SK-N-MC (cell line): ENCODE measurements around the gene UBE2G1.

Experiments used
- DNase-seq: peaks from one replicate; pipeline ENCODE4 v3.0.0-alpha.2; 2011; ENCODE audit warnings: low read depth, low spot score
- H3K27ac ChIP-seq: fragments of 200-600 bp; sonication (generic); 2 replicates; pipeline ENCODE4 v1.5.1; 2016; ENCODE audit warnings: mixed run types
- H3K36me3 ChIP-seq: fragments of 200-600 bp; sonication (generic); 2 replicates; pipeline ENCODE4 v1.6.1; 2017; ENCODE audit warnings: antibody characterized with exemption, low read length, mixed read lengths; ENCODE audit not compliant: insufficient read depth
- H3K4me3 ChIP-seq: fragments of 200-600 bp; sonication (generic); 2 replicates; pipeline ENCODE4 v1.5.1; 2016
- H3K9ac ChIP-seq: fragments of 200-600 bp; sonication (generic); 2 replicates; pipeline ENCODE4 v1.8.0; 2017; ENCODE audit warnings: mixed run types, mixed read lengths; ENCODE audit not compliant: insufficient read length
- H3K9me3 ChIP-seq: fragments of 200-600 bp; sonication (generic); 2 replicates; pipeline ENCODE4 v1.6.1; 2017; ENCODE audit warnings: low read depth, mild to moderate bottlenecking, antibody characterized with exemption, low read length, moderate library complexity, mixed read lengths
- EZH2 ChIP-seq: fragments of 200-600 bp; sonication (generic); IDR thresholded peaks from one replicate; pipeline ENCODE4 v1.6.1; 2017; ENCODE audit warnings: antibody characterized with exemption
- FOXP2 ChIP-seq: optimal IDR thresholded peaks from 2 replicates; pipeline ENCODE3; 2011; ENCODE audit warnings: mild to moderate bottlenecking, moderate library complexity; ENCODE audit not compliant: insufficient read depth; ENCODE audit errors: extremely low read length, control extremely low read depth
- POLR2AphosphoS5 ChIP-seq: IDR thresholded peaks from 2 replicates; pipeline ENCODE4 v1.6.1; 2012; ENCODE audit warnings: mild to moderate bottlenecking, low read depth, low read length, borderline replicate concordance

The UBE2G1 gene

GRCh38 chr17:4319221-4319620 lies 47.3 kb downstream of the UBE2G1 start:
- Histone ChIP-seq H3K4me3 (no peak overlapping the region), H3K27ac (peak overlapping the region; percentile 45; the same call in 1 of the 2 replicates), H3K36me3 (peaks cover 8% of the 10 kb centered on the region), H3K9ac (no peak overlapping the region), H3K9me3 (no peaks in the 10 kb centered on the region)
- DNase-seq, result no peak
- TF ChIP-seq FOXP2 (no peak), EZH2 (no peak), POLR2AphosphoS5 (no peak)

GRCh38 chr17:4318596-4318995 lies 47.9 kb downstream of the UBE2G1 start:
- no peaks in the 10 kb centered on the region for H3K9me3 ChIP-seq
- peaks cover 8% of the 10 kb centered on the region for H3K36me3 ChIP-seq
- H3K9ac ChIP-seq, result peak overlapping the region; percentile 37
- peak overlapping the region; percentile 32; the same call in 1 of the 2 replicates for H3K4me3 ChIP-seq
- DNase-seq, result no peak
- TF ChIP-seq POLR2AphosphoS5 (no peak), EZH2 (no peak), FOXP2 (no peak)
- peak overlapping the region; percentile 45 for H3K27ac ChIP-seq

DNA sequence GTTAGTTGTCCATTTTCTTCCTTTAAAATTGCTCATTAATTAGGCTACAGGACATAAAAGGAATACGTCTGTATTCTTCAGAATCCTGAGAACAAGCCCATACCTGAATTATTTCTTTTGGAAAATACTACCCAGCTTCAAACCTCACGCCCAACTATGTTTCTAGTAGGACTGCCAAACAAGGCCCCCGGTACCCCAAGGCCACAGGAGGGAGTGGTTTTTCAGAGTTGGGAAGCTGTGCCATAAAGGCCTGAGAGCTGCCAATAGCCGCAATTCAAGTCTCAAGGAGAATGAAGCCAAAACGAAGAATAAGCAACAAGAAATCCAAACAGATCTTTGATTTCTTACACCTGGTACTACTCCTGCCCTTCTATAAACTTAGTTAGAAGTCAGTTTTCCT lies 48.3 kb downstream of the UBE2G1 start:
- no peaks in the 10 kb centered on the region for H3K9me3 ChIP-seq
- H3K9ac ChIP-seq, result no peak overlapping the region
- no peak for DNase-seq
- H3K4me3 ChIP-seq, result peak overlapping the region; percentile 32; the same call in 1 of the 2 replicates
- H3K27ac ChIP-seq, result peak overlapping the region; percentile 45
- peaks cover 8% of the 10 kb centered on the region for H3K36me3 ChIP-seq
- TF ChIP-seq POLR2AphosphoS5, result no peak
- TF ChIP-seq FOXP2, result no peak
- TF ChIP-seq EZH2, result no peak

DNA sequence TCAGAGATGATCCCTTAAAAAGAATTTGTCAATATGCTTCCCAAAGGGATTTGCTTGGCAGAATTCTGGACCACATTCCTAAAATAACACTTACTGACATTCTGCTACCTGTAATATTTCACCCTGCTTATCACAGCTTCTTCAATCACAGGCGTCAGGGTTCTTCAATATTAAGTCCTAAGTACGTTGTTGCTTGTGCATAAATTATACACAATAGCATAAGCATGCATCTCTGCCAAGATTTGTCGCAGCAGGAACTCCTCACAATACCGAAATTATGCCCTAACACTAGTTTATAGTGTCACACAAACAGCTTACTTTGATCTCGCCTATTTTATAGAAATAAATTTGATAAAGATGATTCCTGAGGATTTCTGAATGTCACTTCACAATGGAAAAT lies 48.9 kb downstream of the UBE2G1 start:
- TF ChIP-seq POLR2AphosphoS5 (no peak), FOXP2 (no peak), EZH2 (no peak)
- peaks cover 3% of the 10 kb centered on the region; the same call in 1 of the 2 replicates for H3K36me3 ChIP-seq
- peak overlapping the region; percentile 45; the same call in 1 of the 2 replicates for H3K27ac ChIP-seq
- H3K9ac ChIP-seq, result no peak overlapping the region
- no peak for DNase-seq
- no peaks in the 10 kb centered on the region for H3K9me3 ChIP-seq
- peak overlapping the region; percentile 32; the same call in 1 of the 2 replicates for H3K4me3 ChIP-seq

DNA sequence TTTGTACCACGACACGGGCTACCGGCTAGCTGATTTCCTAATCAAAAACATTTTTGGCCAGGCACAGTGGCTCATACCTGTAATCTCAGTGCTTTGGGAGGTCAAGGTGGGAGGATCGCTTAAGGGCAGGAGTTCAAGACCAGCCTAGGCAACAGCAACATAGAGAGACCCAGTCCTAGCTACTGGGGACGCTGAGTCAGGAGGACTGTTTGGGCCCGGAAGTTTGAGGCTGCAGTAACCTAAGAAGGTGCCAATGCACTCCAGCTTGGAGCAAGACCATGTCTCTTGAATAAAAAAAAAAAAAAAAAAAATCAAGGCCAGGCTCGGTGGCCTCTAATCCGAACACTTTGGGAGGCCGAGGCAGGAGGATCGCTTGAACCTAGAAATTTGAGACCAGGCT lies 49.8 kb downstream of the UBE2G1 start:
- DNase-seq, result no peak
- TF ChIP-seq EZH2, result no peak
- no peak for TF ChIP-seq POLR2AphosphoS5
- no peak for TF ChIP-seq FOXP2
- Histone ChIP-seq H3K36me3 (peaks cover 3% of the 10 kb centered on the region; the same call in 1 of the 2 replicates), H3K4me3 (no peak overlapping the region), H3K9me3 (no peaks in the 10 kb centered on the region), H3K9ac (no peak overlapping the region), H3K27ac (no peak overlapping the region)

GRCh38 chr17:4314618-4315017 lies 51.9 kb downstream of the UBE2G1 start:
- no peak overlapping the region for H3K4me3 ChIP-seq
- H3K9ac ChIP-seq, result no peak overlapping the region
- DNase-seq, result no peak
- peaks cover 6% of the 10 kb centered on the region; the same call in 1 of the 2 replicates for H3K36me3 ChIP-seq
- H3K9me3 ChIP-seq, result no peaks in the 10 kb centered on the region
- TF ChIP-seq FOXP2, result no peak
- no peak for TF ChIP-seq POLR2AphosphoS5
- no peak for TF ChIP-seq EZH2
- H3K27ac ChIP-seq, result no peak overlapping the region

DNA sequence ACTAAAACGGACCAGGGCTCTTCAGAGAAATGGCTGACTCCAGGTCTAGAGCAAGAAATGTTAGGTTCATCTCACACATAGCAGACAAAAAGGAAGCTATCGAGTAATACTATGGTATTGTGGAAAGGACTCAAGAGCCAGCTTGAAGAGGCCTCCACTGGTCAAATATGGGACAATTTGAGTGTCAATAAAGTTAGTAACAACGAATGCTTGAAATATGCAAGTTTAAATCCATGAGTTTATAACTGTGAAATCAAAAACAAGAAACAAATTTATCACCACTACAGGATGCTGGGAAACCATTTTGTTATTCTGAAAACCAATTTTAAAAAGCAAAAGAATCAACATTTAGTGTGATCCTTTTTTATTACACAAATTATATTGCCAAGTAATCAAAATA lies 52.3 kb downstream of the UBE2G1 start:
- no peak for DNase-seq
- no peaks in the 10 kb centered on the region for H3K9me3 ChIP-seq
- H3K4me3 ChIP-seq, result no peak overlapping the region
- TF ChIP-seq POLR2AphosphoS5 (no peak), EZH2 (no peak), FOXP2 (no peak)
- no peak overlapping the region for H3K9ac ChIP-seq
- 0 out of 2 replicates have a peak overlapping the region, but pooled peaks have one; percentile 18 for H3K27ac ChIP-seq
- H3K36me3 ChIP-seq, result peaks cover 6% of the 10 kb centered on the region; the same call in 1 of the 2 replicates

DNA sequence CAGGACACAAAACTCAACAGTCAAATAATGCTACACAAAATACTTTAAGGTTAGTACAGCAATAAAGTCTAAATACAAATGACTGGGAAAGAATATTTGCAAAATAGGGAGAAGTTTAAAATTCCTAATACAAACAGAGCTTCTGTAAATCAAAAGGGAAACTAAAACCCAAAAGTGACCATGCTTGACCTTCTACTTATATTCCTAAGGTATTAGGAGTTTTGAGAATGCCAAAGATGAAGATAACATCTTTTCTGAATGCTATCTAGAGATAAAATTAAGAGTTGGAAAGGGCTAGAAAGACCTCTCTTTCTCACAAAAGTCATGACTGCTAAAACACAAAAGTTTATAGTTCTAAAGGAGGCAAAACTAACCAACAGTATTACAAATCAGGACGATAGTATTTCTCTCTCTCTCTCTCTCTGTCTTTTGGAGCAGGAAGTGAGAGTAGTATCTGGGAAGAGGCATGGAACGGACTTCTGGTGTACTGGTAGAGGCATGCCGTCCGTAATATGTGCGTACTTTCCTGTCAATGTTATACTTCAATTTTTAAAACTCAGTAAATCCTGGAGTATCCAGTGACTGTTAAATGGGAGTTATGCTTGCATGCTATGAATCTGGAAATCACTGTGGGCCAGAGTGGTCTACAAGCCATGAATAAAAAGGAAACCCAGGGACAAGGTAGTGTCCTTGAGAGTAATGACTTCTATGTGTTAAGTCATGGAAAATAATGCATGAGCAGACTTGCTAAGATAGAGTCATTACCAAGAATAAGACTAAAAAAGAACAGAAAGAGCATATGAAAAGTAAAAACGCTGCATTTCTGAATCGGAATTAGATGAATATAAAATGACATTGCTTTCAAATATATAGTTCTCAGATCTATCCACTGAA lies 53.0 kb downstream of the UBE2G1 start:
- no peaks in the 10 kb centered on the region for H3K9me3 ChIP-seq
- H3K4me3 ChIP-seq, result no peak overlapping the region
- no peak overlapping the region for H3K9ac ChIP-seq
- no peak for DNase-seq
- peaks cover 6% of the 10 kb centered on the region; the same call in 1 of the 2 replicates for H3K36me3 ChIP-seq
- H3K27ac ChIP-seq, result peak overlapping the region; percentile 0; the same call in 1 of the 2 replicates
- no peak for TF ChIP-seq FOXP2
- TF ChIP-seq POLR2AphosphoS5, result no peak
- TF ChIP-seq EZH2, result no peak
